8988T (cell line): ENCODE measurements around the gene BARX2.

ENCODE experiments used
- DNase-seq: peaks from one replicate; pipeline ENCODE4 v3.0.0; 2011

Gene BARX2

GRCh38 chr11:129440028-129440713 is 64.5 kb downstream of the BARX2 start:
- no peak for DNase-seq

GRCh38 chr11:129442171-129442570 is 66.5 kb downstream of the BARX2 start:
- DNase-seq = no peak

- DNase-seq = no peak
Observed at GRCh38 chr11:129443276-129443675, 67.6 kb downstream of the BARX2 start.

- no peak for DNase-seq
Observed at GRCh38 chr11:129444274-129444673, 68.6 kb downstream of the BARX2 start.

- DNase-seq = no peak
Observed at GRCh38 chr11:129445226-129445625, 69.6 kb downstream of the BARX2 start.

GRCh38 chr11:129446572-129446971 is 70.9 kb downstream of the BARX2 start:
- no peak for DNase-seq

- DNase-seq = no peak
Observed at GRCh38 chr11:129447654-129448239, 72.1 kb downstream of the BARX2 start.

- DNase-seq = no peak
Observed at GRCh38 chr11:129451524-129451923, 75.9 kb downstream of the BARX2 start.

- DNase-seq = no peak
Observed at GRCh38 chr11:129453293-129453721, 77.7 kb downstream of the BARX2 start.

- no peak for DNase-seq
Observed at GRCh38 chr11:129455101-129455500, 79.5 kb downstream of the BARX2 start.

GRCh38 chr11:129455756-129456655 is 80.4 kb downstream of the BARX2 start:
- DNase-seq = no peak

GRCh38 chr11:129457321-129457720 is 81.7 kb downstream of the BARX2 start:
- no peak for DNase-seq

GRCh38 chr11:129458278-129458677 is 82.6 kb downstream of the BARX2 start:
- no peak for DNase-seq

- no peak for DNase-seq
Observed at GRCh38 chr11:129458756-129459535, 83.3 kb downstream of the BARX2 start.

GRCh38 chr11:129460714-129461113 is 85.1 kb downstream of the BARX2 start:
- DNase-seq = no peak

- DNase-seq = no peak
Observed at GRCh38 chr11:129484068-129484467, 108.4 kb downstream of the BARX2 start.

- no peak for DNase-seq
Observed at GRCh38 chr11:129489249-129489648, 113.6 kb downstream of the BARX2 start.

GRCh38 chr11:129490004-129490403 is 114.4 kb downstream of the BARX2 start:
- no peak for DNase-seq

GRCh38 chr11:129493746-129494145 is 118.1 kb downstream of the BARX2 start:
- no peak for DNase-seq
